Thyroid gland (tissue), 4 donors: ENCODE measurements around the gene JAK3.

Source experiments
- POLR2A ChIP-seq, 2 donors: fragments of 450-650 bp; IDR thresholded peaks; one replicate each; pipeline ENCODE4 v1.6.1; 2017; ENCODE audit warnings: antibody characterized with exemption in 2 of 2, mild to moderate bottlenecking in 2 of 2, moderate library complexity in 1 of 2
- TF ChIP-seq, protein P1 (sequence below), 6 experiments: fragments of 200-600 bp in 3 of 6; fragments of 450-650 bp in 3 of 6; sonication (generic) in 3 of 6; IDR thresholded peaks; one replicate each; pipeline ENCODE4 v1.5.1; 2016 to 2019; ENCODE audit warnings: antibody characterized with exemption in 6 of 6, mild to moderate bottlenecking in 2 of 6, inconsistent platforms in 1 of 6, moderate library complexity in 1 of 6

DNA sequence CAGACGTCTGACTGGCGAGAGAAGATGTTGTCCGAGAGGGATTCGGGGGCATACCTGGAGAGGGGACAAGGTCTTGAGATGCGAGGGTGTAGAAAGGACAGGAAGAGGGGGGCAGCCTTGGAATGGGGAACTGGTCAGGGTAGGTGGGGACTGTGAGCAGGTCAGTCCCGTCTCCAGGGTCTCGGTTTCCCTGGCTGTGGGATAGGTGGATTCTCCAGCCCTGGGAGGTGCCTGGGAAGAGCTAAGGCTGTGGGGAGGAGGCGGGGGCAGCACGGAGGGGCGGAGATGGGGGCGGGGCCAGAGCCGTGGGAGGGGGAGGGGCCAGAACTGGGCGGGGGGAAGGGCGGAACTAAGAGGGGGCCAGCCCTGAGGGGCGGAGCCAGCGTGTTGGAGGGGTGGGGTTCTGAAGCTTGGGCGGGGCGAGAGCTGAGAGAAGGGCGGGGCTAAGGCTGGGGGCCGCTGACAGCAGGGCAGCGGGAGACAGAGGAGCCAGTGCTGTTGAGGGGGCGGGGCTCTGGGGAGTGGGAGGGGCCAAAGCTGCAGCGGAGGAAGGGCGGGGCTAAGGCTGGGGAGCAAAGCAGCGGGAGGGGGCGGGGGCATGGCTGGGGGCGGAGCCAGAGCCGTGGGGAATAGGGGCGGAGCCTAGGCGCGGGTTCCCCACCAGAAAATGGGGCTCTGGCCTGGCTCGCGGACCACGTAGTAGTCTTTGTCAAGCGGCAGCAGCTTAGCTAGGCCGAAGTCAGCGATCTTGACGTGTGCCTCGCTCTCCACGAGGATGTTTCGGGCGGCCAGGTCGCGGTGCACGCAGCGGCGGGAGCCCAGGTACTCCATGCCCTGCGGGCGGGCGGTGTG, 17.0 kb downstream of the JAK3 start:
- TF ChIP-seq, protein P1, sequence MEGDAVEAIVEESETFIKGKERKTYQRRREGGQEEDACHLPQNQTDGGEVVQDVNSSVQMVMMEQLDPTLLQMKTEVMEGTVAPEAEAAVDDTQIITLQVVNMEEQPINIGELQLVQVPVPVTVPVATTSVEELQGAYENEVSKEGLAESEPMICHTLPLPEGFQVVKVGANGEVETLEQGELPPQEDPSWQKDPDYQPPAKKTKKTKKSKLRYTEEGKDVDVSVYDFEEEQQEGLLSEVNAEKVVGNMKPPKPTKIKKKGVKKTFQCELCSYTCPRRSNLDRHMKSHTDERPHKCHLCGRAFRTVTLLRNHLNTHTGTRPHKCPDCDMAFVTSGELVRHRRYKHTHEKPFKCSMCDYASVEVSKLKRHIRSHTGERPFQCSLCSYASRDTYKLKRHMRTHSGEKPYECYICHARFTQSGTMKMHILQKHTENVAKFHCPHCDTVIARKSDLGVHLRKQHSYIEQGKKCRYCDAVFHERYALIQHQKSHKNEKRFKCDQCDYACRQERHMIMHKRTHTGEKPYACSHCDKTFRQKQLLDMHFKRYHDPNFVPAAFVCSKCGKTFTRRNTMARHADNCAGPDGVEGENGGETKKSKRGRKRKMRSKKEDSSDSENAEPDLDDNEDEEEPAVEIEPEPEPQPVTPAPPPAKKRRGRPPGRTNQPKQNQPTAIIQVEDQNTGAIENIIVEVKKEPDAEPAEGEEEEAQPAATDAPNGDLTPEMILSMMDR (IDR thresholded peaks at IDR 0.05), result no peak
- TF ChIP-seq POLR2A (IDR thresholded peaks at IDR 0.05), result no peak
